ENCODE results near the gene TIMP2. TPM values are rescaled to one million over a fixed set of nuclear protein-coding genes. Genes with fewer than 3 reads are reported as not detected.

The TIMP2 gene
- total RNA-seq, 1 experiment from 2014 or later = 62.4 TPM

DNA sequence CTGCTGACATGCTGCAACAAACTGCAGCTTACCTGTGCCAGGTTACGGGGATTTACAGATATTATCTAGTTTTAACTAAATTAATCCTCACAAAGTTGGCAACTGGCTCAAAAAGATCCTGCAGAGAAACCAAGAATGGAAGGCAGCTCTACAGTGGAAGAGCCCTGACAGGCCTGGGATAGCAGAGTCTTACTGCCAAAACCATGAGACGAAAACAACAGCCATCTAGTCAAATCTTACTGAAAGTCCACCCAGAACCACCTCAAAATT is 92.7 kb downstream of the TIMP2 start:
- intact Hi-C loops (cut with micrococcal nuclease; ENCODE audit: unreplicated experiment) = no loop called here
- ChIA-PET CTCF (no interaction called here), POLR2A (no interaction called here)
- in situ Hi-C loops (cut with HindIII; ENCODE audit: low pct_unique_long_range_greater_than_20kb, low sequenced_read_pairs) = loop anchor here (25.0 kb wide), 1 partner anchor 345 kb away; no protein-coding TSS in a partner anchor
- no peak for ATAC-seq
- no peak for TF ChIP-seq TCF7L2 (IDR thresholded peaks at IDR 0.05; ENCODE audit: low read depth, low read length)
- no peak for TF ChIP-seq POLR2AphosphoS5 (IDR thresholded peaks at IDR 0.05; ENCODE audit: low read depth, low read length)
- TF ChIP-seq, protein P1, sequence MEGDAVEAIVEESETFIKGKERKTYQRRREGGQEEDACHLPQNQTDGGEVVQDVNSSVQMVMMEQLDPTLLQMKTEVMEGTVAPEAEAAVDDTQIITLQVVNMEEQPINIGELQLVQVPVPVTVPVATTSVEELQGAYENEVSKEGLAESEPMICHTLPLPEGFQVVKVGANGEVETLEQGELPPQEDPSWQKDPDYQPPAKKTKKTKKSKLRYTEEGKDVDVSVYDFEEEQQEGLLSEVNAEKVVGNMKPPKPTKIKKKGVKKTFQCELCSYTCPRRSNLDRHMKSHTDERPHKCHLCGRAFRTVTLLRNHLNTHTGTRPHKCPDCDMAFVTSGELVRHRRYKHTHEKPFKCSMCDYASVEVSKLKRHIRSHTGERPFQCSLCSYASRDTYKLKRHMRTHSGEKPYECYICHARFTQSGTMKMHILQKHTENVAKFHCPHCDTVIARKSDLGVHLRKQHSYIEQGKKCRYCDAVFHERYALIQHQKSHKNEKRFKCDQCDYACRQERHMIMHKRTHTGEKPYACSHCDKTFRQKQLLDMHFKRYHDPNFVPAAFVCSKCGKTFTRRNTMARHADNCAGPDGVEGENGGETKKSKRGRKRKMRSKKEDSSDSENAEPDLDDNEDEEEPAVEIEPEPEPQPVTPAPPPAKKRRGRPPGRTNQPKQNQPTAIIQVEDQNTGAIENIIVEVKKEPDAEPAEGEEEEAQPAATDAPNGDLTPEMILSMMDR (IDR thresholded peaks at IDR 0.05) = no peak
- no peak for TF ChIP-seq SIN3A (IDR thresholded peaks at IDR 0.05; ENCODE audit: borderline replicate concordance, insufficient read depth, low read depth, low read length)
- TF ChIP-seq, protein P2, sequence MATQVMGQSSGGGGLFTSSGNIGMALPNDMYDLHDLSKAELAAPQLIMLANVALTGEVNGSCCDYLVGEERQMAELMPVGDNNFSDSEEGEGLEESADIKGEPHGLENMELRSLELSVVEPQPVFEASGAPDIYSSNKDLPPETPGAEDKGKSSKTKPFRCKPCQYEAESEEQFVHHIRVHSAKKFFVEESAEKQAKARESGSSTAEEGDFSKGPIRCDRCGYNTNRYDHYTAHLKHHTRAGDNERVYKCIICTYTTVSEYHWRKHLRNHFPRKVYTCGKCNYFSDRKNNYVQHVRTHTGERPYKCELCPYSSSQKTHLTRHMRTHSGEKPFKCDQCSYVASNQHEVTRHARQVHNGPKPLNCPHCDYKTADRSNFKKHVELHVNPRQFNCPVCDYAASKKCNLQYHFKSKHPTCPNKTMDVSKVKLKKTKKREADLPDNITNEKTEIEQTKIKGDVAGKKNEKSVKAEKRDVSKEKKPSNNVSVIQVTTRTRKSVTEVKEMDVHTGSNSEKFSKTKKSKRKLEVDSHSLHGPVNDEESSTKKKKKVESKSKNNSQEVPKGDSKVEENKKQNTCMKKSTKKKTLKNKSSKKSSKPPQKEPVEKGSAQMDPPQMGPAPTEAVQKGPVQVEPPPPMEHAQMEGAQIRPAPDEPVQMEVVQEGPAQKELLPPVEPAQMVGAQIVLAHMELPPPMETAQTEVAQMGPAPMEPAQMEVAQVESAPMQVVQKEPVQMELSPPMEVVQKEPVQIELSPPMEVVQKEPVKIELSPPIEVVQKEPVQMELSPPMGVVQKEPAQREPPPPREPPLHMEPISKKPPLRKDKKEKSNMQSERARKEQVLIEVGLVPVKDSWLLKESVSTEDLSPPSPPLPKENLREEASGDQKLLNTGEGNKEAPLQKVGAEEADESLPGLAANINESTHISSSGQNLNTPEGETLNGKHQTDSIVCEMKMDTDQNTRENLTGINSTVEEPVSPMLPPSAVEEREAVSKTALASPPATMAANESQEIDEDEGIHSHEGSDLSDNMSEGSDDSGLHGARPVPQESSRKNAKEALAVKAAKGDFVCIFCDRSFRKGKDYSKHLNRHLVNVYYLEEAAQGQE (IDR thresholded peaks at IDR 0.05; ENCODE audit: insufficient read depth in 1 of 2, low read depth in 2 of 2, low read length in 1 of 2) = no peak
- Histone ChIP-seq H3K36me3 (ENCODE audit: control insufficient read depth, insufficient read depth, low read length) (peaks cover 32% of the 10 kb centered on the region), H3K27me3 (ENCODE audit: control insufficient read depth, insufficient read depth, low read length) (no peaks in the 10 kb centered on the region), H3K27ac (ENCODE audit: low read length) (no peak overlapping the region), H3K4me3 (ENCODE audit: low read depth in 2 of 2, low read length in 2 of 2) (no peak overlapping the region), H3K9me3 (ENCODE audit: control insufficient read depth, insufficient read depth, low read depth, low read length) (no peaks in the 10 kb centered on the region), H3K4me1 (ENCODE audit: control insufficient read depth, insufficient read depth, low read length) (peaks cover 1% of the 10 kb centered on the region; the same call in 1 of the 2 replicates)
- no TSS peak for BruUV-seq (replicated peaks)
- DNase-seq (ENCODE audit: low read depth, low spot score) = no peak

DNA sequence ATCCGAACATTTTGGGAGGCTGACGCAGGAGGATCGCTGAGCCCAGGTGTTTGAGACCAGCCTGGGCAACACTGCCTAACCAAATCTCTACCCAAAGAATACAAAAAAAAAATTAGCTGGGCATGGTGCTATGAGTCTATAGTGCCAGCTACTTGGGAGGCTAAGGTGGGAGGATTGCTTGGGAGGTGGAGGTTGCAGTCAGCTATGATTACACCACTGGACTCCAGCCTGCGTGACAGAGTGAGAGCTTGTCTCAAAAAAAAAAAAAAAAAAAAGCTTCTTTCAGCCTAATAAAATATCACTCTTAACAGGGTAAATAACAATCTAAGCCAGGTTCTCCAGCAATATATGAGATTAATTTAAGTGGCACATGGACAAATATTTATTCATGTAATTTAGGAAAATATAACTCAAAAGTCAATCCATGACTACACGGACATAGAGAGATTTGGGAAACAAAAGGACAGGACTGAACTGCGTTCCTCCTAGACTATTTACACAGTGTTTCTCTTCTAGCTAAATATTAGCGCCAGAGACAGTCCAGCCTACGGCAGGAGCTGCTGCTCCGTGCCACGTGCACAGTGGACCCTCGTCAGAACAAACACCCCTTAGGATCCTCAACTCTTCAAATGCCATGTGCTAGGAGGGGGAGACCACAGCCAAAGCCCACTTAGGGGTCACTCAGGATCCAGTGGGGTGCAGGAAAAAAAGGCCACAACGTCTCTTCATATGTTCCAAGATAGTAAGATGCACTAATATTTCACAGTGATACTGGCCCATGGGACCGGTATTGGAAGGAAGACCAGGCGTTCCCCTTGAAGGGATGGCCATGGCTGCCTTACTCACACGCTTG is 93.3 kb downstream of the TIMP2 start:
- in situ Hi-C loops (cut with HindIII; ENCODE audit: low pct_unique_long_range_greater_than_20kb, low sequenced_read_pairs) = loop anchor here (25.0 kb wide), 1 partner anchor 345 kb away; no protein-coding TSS in a partner anchor
- H3K4me3 ChIP-seq (ENCODE audit: low read depth in 2 of 2, low read length in 2 of 2) = no peak overlapping the region
- H3K36me3 ChIP-seq (ENCODE audit: control insufficient read depth, insufficient read depth, low read length) = peaks cover 32% of the 10 kb centered on the region
- no peaks in the 10 kb centered on the region for H3K27me3 ChIP-seq (ENCODE audit: control insufficient read depth, insufficient read depth, low read length)
- H3K9me3 ChIP-seq (ENCODE audit: control insufficient read depth, insufficient read depth, low read depth, low read length) = no peaks in the 10 kb centered on the region
- no peak overlapping the region for H3K27ac ChIP-seq (ENCODE audit: low read length)
- ChIA-PET POLR2A (no interaction called here), CTCF (no interaction called here)
- no peaks in the 10 kb centered on the region for H3K4me1 ChIP-seq (ENCODE audit: control insufficient read depth, insufficient read depth, low read length)
- TF ChIP-seq, protein P2 (IDR thresholded peaks at IDR 0.05; ENCODE audit: insufficient read depth in 1 of 2, low read depth in 2 of 2, low read length in 1 of 2) = no peak
- TF ChIP-seq TCF7L2 (IDR thresholded peaks at IDR 0.05; ENCODE audit: low read depth, low read length) (no peak), POLR2AphosphoS5 (IDR thresholded peaks at IDR 0.05; ENCODE audit: low read depth, low read length) (no peak), SIN3A (IDR thresholded peaks at IDR 0.05; ENCODE audit: borderline replicate concordance, insufficient read depth, low read depth, low read length) (no peak)
- TF ChIP-seq, protein P1 (IDR thresholded peaks at IDR 0.05) = no peak
- no peak for ATAC-seq
- no TSS peak for BruUV-seq (replicated peaks)
- no peak for DNase-seq (ENCODE audit: low read depth, low spot score)
- intact Hi-C loops (cut with micrococcal nuclease; ENCODE audit: unreplicated experiment) = no loop called here
